ENCODE results near the gene FBXO31. TPM values are rescaled to one million over a fixed set of nuclear protein-coding genes. Genes with fewer than 3 reads are reported as not detected.

Gene FBXO31
- total and polyA plus RNA-seq, 2 of the 8 experiments (the other 6 are each of a cell fraction or from before 2014, with no cell fraction given): 8.3 to 21.6 TPM

DNA sequence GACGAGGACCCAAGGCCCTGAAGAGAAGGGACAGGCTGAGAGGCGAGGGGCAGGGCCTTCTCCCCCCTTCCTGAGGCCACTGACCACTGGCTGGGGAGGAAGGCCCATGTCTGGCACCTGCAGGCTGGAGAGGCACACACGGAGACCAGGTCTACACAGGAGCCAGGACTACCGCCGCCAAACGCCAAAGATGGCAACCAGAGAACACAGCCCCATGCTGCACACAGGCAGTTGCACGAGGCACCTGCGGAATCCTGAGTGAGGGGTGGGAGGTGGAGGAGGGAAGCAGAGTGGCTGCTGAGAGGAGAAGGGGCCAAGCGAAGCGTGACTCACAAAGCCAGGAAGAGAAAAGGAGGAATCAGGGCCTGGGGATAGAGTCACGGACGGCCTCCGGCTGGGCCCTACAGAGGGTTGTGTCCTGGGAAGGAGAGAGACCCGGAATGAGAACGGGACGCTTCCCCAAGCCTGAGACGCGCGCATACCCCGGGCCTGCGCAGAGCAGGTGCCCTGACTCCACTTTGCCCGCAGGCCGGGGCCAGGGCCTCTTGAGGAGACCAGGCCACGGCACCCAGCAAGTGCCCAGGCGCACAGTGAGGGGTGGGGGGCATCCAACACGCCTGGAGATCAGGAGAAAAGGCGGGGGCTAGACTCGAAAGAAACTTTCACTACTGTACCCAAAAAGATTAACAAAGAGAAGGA is 37.7 kb downstream of the FBXO31 start:
- Histone ChIP-seq H3K18ac (ENCODE audit: extremely low read depth, low read length) (0 out of 2 replicates have a peak overlapping the region, but pooled peaks have one; percentile 28), H3K4me3 (ENCODE audit: extremely low read depth in 1 of 4, insufficient read depth in 2 of 4, low read depth in 3 of 4, low read length in 4 of 4) (no peak overlapping the region), H4K91ac (replicated peaks; ENCODE audit: insufficient read length, low read length) (no peak overlapping the region), H3K23ac (ENCODE audit: insufficient read length) (no peak overlapping the region), H3K4ac (replicated peaks; ENCODE audit: insufficient read length, low read depth, low read length) (no peak overlapping the region), H3K27ac (ENCODE audit: low read depth, low read length) (0 out of 2 replicates have a peak overlapping the region, but pooled peaks have one; percentile 14), H4K5ac (ENCODE audit: insufficient read length, low read depth, low read length) (peak overlapping the region; percentile 40), H2BK12ac (ENCODE audit: low read depth, low read length) (no peak overlapping the region), H2BK120ac (replicated peaks; ENCODE audit: low read depth, low read length) (no peak overlapping the region), H4K8ac (ENCODE audit: extremely low read depth, insufficient read depth, low read length) (peak overlapping the region; percentile 28), H3K23me2 (ENCODE audit: low read depth, low read length) (no peaks in the 10 kb centered on the region), H3K79me2 (ENCODE audit: control insufficient read depth in 1 of 2, insufficient read depth in 2 of 2, low read length in 2 of 2) (no peaks in the 10 kb centered on the region; a peak in 1 of 4 replicates), H4K20me1 (replicated peaks in 1 of 2; ENCODE audit: control insufficient read depth in 1 of 2, insufficient read depth in 2 of 2, low read length in 2 of 2) (peaks cover 0 to 2% of the 10 kb centered on the region in 2 experiments), H3K14ac (ENCODE audit: insufficient read length) (peak overlapping the region; percentile 45), H3K9ac (replicated peaks in 1 of 4; ENCODE audit: extremely low read depth in 1 of 4, low read depth in 3 of 4, low read length in 3 of 4) (no peak overlapping the region), H3K27me3 (replicated peaks in 1 of 4; ENCODE audit: control insufficient read depth in 3 of 4, extremely low read depth in 1 of 4, insufficient read depth in 3 of 4, low read length in 3 of 4) (no peaks in the 10 kb centered on the region), H3K4me1 (replicated peaks in 1 of 4; ENCODE audit: control insufficient read depth in 3 of 4, insufficient read depth in 4 of 4, low read length in 3 of 4) (peaks cover 0 to 11% (median 1%) of the 10 kb centered on the region in 4 experiments; a peak in 3 of 7 replicates), H2AK5ac (ENCODE audit: low read depth, low read length) (no peak overlapping the region), H3K9me3 (ENCODE audit: insufficient read depth in 2 of 2, low read depth in 1 of 2, low read length in 1 of 2) (no peaks in the 10 kb centered on the region), H3K56ac (replicated peaks; ENCODE audit: insufficient read length, low read depth, low read length) (no peak overlapping the region), H2BK20ac (ENCODE audit: low read length) (peak overlapping the region; percentile 55; the same call in 1 of the 2 replicates), H3K79me1 (ENCODE audit: low read depth, low read length) (peaks cover 6% of the 10 kb centered on the region), H2BK5ac (ENCODE audit: low read depth, low read length) (peak overlapping the region; percentile 72; the same call in 1 of the 2 replicates), H3K36me3 (ENCODE audit: control insufficient read depth in 2 of 4, insufficient read depth in 4 of 4, low read length in 3 of 4) (peaks cover 0 to 5% (median 3%) of the 10 kb centered on the region in 4 experiments; a peak in 5 of 8 replicates), H2BK15ac (ENCODE audit: low read length) (no peak overlapping the region), H2AFZ (ENCODE audit: low read length) (no peak overlapping the region), H3K4me2 (ENCODE audit: insufficient read depth in 1 of 2, low read depth in 2 of 2, low read length in 2 of 2) (no peak overlapping the region)
- FAIRE-seq (no peak), DNase-seq (ENCODE audit: low read depth in 1 of 2, low spot score in 2 of 2) (no peak)
- no peak for TF ChIP-seq RNF2 (IDR thresholded peaks at IDR 0.05; ENCODE audit: borderline replicate concordance, low read depth, low read length, missing control alignments, poor library complexity, severe bottlenecking)
- TF ChIP-seq TBP (IDR thresholded peaks at IDR 0.05; ENCODE audit: low read depth, low read length): no peak
- TF ChIP-seq NRF1 (IDR thresholded peaks at IDR 0.05; ENCODE audit: low read depth, low read length): no peak
- ChIA-PET CTCF (ENCODE audit: partially characterized antibody) (no interaction called here), POLR2A (ENCODE audit: partially characterized antibody) (no interaction called here)
- 93% methylated on average over 25 of the region's 28 CpGs; no CpG with 5 or more reads in 1 of the 2 experiments for WGBS, 2 experiments (ENCODE audit: extremely low coverage in 1 of 2, insufficient coverage in 1 of 2, insufficient read length in 1 of 2, insufficient replicate concordance in 2 of 2, low coverage in 1 of 2, low lambda C conversion rate in 2 of 2, missing lambda C conversion rate in 1 of 2)

Measured in H1 (cell line).